ENCODE measurements around the gene CTPS1. TPM values are rescaled to one million over a fixed set of nuclear protein-coding genes. Genes with fewer than 3 reads are reported as not detected.

Gene CTPS1
- polyA plus RNA-seq, 3 donors: 4.1 to 12.4 (median 6.6) TPM

- WGBS, 3 donors: 75 to 100% (median 87%) methylated on average over 3 of the region's 3 CpGs
- no peak overlapping the region for H3K27ac ChIP-seq (ENCODE audit: low read depth, low read length)
Observed at GRCh38 chr1:41041614-41042270, 62.2 kb downstream of the CTPS1 start.

- WGBS, 3 donors: 49 to 77% (median 75%) methylated on average over 2 of the region's 2 CpGs
Observed at GRCh38 chr1:41044187-41044586, 64.7 kb downstream of the CTPS1 start.

GRCh38 chr1:41045740-41046139 lies 66.2 kb downstream of the CTPS1 start:
- H3K27ac ChIP-seq (ENCODE audit: low read depth, low read length): no peak overlapping the region
- WGBS, 3 donors: 44 to 57% (median 47%) methylated on average over 5 of the region's 5 CpGs

More at GRCh38 chr1:41044187-41044586, 64.7 kb downstream of the CTPS1 start:
- H3K27ac ChIP-seq (ENCODE audit: low read depth, low read length): no peak overlapping the region

- H3K27ac ChIP-seq (ENCODE audit: low read depth, low read length): no peak overlapping the region
- WGBS, 3 donors: 71 to 91% (median 81%) methylated on average over 10 of the region's 10 CpGs
Observed at GRCh38 chr1:41046347-41046775, 66.9 kb downstream of the CTPS1 start.

- WGBS, 3 donors: 69 to 96% (median 92%) methylated on average over 3 of the region's 3 CpGs
Observed at GRCh38 chr1:41048540-41048939, 69.0 kb downstream of the CTPS1 start.

GRCh38 chr1:41051022-41051421 lies 71.5 kb downstream of the CTPS1 start:
- no peak overlapping the region for H3K27ac ChIP-seq (ENCODE audit: low read depth, low read length)
- WGBS, 3 donors: 90 to 97% (median 91%) methylated on average over 1 of the region's 1 CpG

More at GRCh38 chr1:41048540-41048939, 69.0 kb downstream of the CTPS1 start:
- no peak overlapping the region for H3K27ac ChIP-seq (ENCODE audit: low read depth, low read length)

GRCh38 chr1:41053316-41053715 lies 73.8 kb downstream of the CTPS1 start:
- 50 to 82% (median 73%) methylated on average over 2 of the region's 2 CpGs for WGBS, 3 donors
- no peak overlapping the region for H3K27ac ChIP-seq (ENCODE audit: low read depth, low read length)

- H3K27ac ChIP-seq (ENCODE audit: low read depth, low read length): no peak overlapping the region
- 94 to 98% (median 97%) methylated on average over 5 of the region's 5 CpGs for WGBS, 3 donors
Observed at GRCh38 chr1:41056907-41057306, 77.4 kb downstream of the CTPS1 start.

Other genes with a start within 250 kb of the CTPS1 start
- under 1 TPM; 0.67 to 0.88 (median 0.70) TPM for gene KCNQ4, start 195.9 kb upstream of the CTPS1 start, polyA plus RNA-seq
- 10 to 100 TPM in 2 of 3 donors, 1 to 10 TPM in 1; 6.0 to 20.4 (median 10.2) TPM for gene CITED4, start 117.3 kb upstream of the CTPS1 start, polyA plus RNA-seq
- under 1 TPM; 0.07 to 0.34 (median 0.22) TPM for gene SLFNL1, start 42.0 kb downstream of the CTPS1 start, polyA plus RNA-seq